ENCODE data around the gene TBX4. TPM values are rescaled to one million over a fixed set of nuclear protein-coding genes. Genes with fewer than 3 reads are reported as not detected.

The TBX4 gene
- total RNA-seq, 1 experiment from 2014 or later: not detected

GRCh38 chr17:61519754-61520440 lies 67.7 kb downstream of the TBX4 start:
- Histone ChIP-seq H2BK20ac (ENCODE audit: low read depth, low read length, poor library complexity, severe bottlenecking) (no peak overlapping the region), H2AK5ac (ENCODE audit: insufficient read length, low read length) (no peak overlapping the region), H4K8ac (replicated peaks; ENCODE audit: insufficient read length, low read depth, low read length) (no peak overlapping the region), H2BK5ac (ENCODE audit: insufficient read length, low read length) (no peak overlapping the region), H3K79me1 (ENCODE audit: insufficient read depth, low read depth, low read length, poor library complexity, severe bottlenecking) (no peaks in the 10 kb centered on the region), H3K4me1 (ENCODE audit: insufficient read depth, low read length) (no peaks in the 10 kb centered on the region), H3K27ac (ENCODE audit: insufficient read length, low read depth, low read length) (no peak overlapping the region), H3K79me2 (ENCODE audit: insufficient read depth, low read length) (no peaks in the 10 kb centered on the region), H3K18ac (ENCODE audit: insufficient read length, low read depth, low read length) (no peak overlapping the region), H3K27me3 (ENCODE audit: insufficient read depth, low read length) (no peaks in the 10 kb centered on the region), H3K9me3 (ENCODE audit: control insufficient read depth, low read depth, low read length) (no peaks in the 10 kb centered on the region), H2BK15ac (ENCODE audit: low read depth, low read length) (no peak overlapping the region), H3K23me2 (ENCODE audit: insufficient read length, low read depth, low read length, poor library complexity, severe bottlenecking) (no peaks in the 10 kb centered on the region), H3K56ac (ENCODE audit: insufficient read length, low read depth, low read length) (no peak overlapping the region), H2BK12ac (ENCODE audit: insufficient read length, low read depth, low read length) (no peak overlapping the region), H3K4me2 (ENCODE audit: insufficient read depth, insufficient read length, low read length) (no peak overlapping the region), H4K5ac (ENCODE audit: insufficient read length, low read depth, low read length) (no peak overlapping the region), H4K91ac (ENCODE audit: insufficient read length, low read depth, low read length) (no peak overlapping the region), H3K14ac (ENCODE audit: insufficient read depth, low read length) (no peak overlapping the region), H3K4ac (ENCODE audit: low read depth, low read length) (no peak overlapping the region), H3K23ac (ENCODE audit: insufficient read length, low read depth, low read length) (no peak overlapping the region), H2AFZ (ENCODE audit: low read length) (no peak overlapping the region), H3T11ph (ENCODE audit: low read length) (no peak overlapping the region), H4K20me1 (ENCODE audit: control insufficient read depth, insufficient read depth, insufficient read length) (no peaks in the 10 kb centered on the region), H2BK120ac (ENCODE audit: low read depth, low read length, poor library complexity, severe bottlenecking) (no peak overlapping the region), H3K9ac (ENCODE audit: extremely low read depth, insufficient read length, low read length) (no peak overlapping the region)
- Mint-ChIP-seq H3K27ac (no peak overlapping the region), H3K36me3 (ENCODE audit: insufficient read depth in 1 of 3, low read depth in 3 of 3) (no peaks in the 10 kb centered on the region), H3K27me3 (ENCODE audit: low read depth) (peaks cover 5% of the 10 kb centered on the region), H3K4me3 (no peak overlapping the region), H3K4me1 (no peaks in the 10 kb centered on the region), H3K9me3 (no peaks in the 10 kb centered on the region)
- no peak for TF ChIP-seq CTCF (conservative IDR thresholded peaks at IDR 0.05)
- WGBS (ENCODE audit: extremely low coverage, insufficient read length, low lambda C conversion rate): no CpG with 5 or more reads among the region's 3 CpGs
- DNase-seq: no peak

Data from H9 (cell line).